Ishikawa (cell line): ENCODE measurements around the gene PEA15.

Experiments
- CEBPB ChIP-seq: IDR thresholded peaks from 2 replicates; pipeline ENCODE4 v1.6.1; 2012
- CREB1 ChIP-seq: IDR thresholded peaks from 2 replicates; pipeline ENCODE4 v1.6.1; 2012; ENCODE audit warnings: low read depth
- EGR1 ChIP-seq: IDR thresholded peaks from 2 replicates; pipeline ENCODE4 v1.6.1; 2012
- EP300 ChIP-seq: IDR thresholded peaks from 2 replicates; pipeline ENCODE4 v1.6.1; 2012; ENCODE audit warnings: borderline replicate concordance
- FOXM1 ChIP-seq: IDR thresholded peaks from 2 replicates; pipeline ENCODE4 v1.6.1; 2012; ENCODE audit warnings: low read depth, borderline replicate concordance
- MAX ChIP-seq: IDR thresholded peaks from 2 replicates; pipeline ENCODE4 v1.6.1; 2012
- NFIC ChIP-seq: IDR thresholded peaks from 2 replicates; pipeline ENCODE4 v1.6.1; 2012
- RAD21 ChIP-seq: IDR thresholded peaks from 2 replicates; pipeline ENCODE4 v1.6.1; 2012; ENCODE audit warnings: low read depth
- TAF1 ChIP-seq: IDR thresholded peaks from 2 replicates; pipeline ENCODE4 v1.6.1; 2012; ENCODE audit warnings: low read depth, mild to moderate bottlenecking
- TCF12 ChIP-seq: IDR thresholded peaks from 2 replicates; pipeline ENCODE4 v1.6.1; 2012; ENCODE audit warnings: low read depth
- TEAD4 ChIP-seq: IDR thresholded peaks from 2 replicates; pipeline ENCODE4 v1.6.1; 2012
- YY1 ChIP-seq: IDR thresholded peaks from 2 replicates; pipeline ENCODE4 v1.6.1; 2012; ENCODE audit warnings: low read depth
- ZBTB7A ChIP-seq: IDR thresholded peaks from 2 replicates; pipeline ENCODE4 v1.6.1; 2012; ENCODE audit warnings: low read depth
- TF ChIP-seq, protein P1 (sequence below): IDR thresholded peaks from 2 replicates; pipeline ENCODE4 v1.6.1; 2012; ENCODE audit warnings: low read depth, mild to moderate bottlenecking
- TF ChIP-seq, protein P2 (sequence below): IDR thresholded peaks from 2 replicates; pipeline ENCODE4 v1.6.1; 2012

Gene PEA15

GRCh38 chr1:160168609-160169369 lies 36.4 kb upstream of the PEA15 start:
- TF ChIP-seq CREB1: no peak
- TF ChIP-seq, protein P1, sequence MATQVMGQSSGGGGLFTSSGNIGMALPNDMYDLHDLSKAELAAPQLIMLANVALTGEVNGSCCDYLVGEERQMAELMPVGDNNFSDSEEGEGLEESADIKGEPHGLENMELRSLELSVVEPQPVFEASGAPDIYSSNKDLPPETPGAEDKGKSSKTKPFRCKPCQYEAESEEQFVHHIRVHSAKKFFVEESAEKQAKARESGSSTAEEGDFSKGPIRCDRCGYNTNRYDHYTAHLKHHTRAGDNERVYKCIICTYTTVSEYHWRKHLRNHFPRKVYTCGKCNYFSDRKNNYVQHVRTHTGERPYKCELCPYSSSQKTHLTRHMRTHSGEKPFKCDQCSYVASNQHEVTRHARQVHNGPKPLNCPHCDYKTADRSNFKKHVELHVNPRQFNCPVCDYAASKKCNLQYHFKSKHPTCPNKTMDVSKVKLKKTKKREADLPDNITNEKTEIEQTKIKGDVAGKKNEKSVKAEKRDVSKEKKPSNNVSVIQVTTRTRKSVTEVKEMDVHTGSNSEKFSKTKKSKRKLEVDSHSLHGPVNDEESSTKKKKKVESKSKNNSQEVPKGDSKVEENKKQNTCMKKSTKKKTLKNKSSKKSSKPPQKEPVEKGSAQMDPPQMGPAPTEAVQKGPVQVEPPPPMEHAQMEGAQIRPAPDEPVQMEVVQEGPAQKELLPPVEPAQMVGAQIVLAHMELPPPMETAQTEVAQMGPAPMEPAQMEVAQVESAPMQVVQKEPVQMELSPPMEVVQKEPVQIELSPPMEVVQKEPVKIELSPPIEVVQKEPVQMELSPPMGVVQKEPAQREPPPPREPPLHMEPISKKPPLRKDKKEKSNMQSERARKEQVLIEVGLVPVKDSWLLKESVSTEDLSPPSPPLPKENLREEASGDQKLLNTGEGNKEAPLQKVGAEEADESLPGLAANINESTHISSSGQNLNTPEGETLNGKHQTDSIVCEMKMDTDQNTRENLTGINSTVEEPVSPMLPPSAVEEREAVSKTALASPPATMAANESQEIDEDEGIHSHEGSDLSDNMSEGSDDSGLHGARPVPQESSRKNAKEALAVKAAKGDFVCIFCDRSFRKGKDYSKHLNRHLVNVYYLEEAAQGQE: no peak
- TF ChIP-seq TAF1: no peak
- peak; percentile 31 for TF ChIP-seq RAD21

GRCh38 chr1:160169553-160170399 lies 35.4 kb upstream of the PEA15 start:
- TF ChIP-seq ZBTB7A (no peak), EP300 (peak; percentile 99), TEAD4 (peak; percentile 92), CREB1 (no peak), RAD21 (peak; percentile 32), TCF12 (peak; percentile 99), CEBPB (peak; percentile 71; the same call in 1 of the 2 replicates), TAF1 (no peak), NFIC (peak; percentile 92), EGR1 (peak; percentile 52; the same call in 1 of the 2 replicates), YY1 (peak; percentile 60; the same call in 1 of the 2 replicates), FOXM1 (peak; percentile 97), MAX (peak; percentile 87)
- TF ChIP-seq, protein P1: peak; percentile 19; the same call in 1 of the 2 replicates
- TF ChIP-seq, protein P2, sequence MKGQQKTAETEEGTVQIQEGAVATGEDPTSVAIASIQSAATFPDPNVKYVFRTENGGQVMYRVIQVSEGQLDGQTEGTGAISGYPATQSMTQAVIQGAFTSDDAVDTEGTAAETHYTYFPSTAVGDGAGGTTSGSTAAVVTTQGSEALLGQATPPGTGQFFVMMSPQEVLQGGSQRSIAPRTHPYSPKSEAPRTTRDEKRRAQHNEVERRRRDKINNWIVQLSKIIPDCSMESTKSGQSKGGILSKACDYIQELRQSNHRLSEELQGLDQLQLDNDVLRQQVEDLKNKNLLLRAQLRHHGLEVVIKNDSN: peak; percentile 41

DNA sequence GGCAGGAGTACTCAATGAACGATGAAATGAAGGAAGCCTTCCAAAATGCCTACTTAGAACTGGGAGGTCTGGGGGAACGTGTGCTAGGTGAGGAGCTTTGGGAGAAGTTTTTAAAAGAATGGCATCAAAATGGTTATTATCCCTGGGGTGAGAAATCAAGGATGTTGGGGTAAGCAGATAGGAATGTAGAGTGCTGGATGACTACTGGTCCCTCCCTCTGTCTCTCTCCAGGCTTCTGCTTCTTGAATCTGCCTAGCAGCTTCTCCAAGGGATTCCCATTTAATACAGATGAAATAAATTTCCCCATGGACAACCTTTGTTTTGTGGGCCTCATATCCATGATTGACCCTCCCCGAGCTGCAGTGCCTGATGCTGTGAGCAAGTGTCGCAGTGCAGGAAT lies 33.8 kb upstream of the PEA15 start:
- TF ChIP-seq TAF1 (no peak), FOXM1 (no peak), EGR1 (no peak), EP300 (no peak), RAD21 (no peak), CREB1 (no peak), YY1 (no peak), ZBTB7A (no peak), MAX (no peak), NFIC (no peak), TCF12 (no peak), TEAD4 (no peak), CEBPB (no peak)
- TF ChIP-seq, protein P1: no peak
- TF ChIP-seq, protein P2: no peak

- no peak for TF ChIP-seq YY1
- TF ChIP-seq TEAD4: no peak
- TF ChIP-seq TCF12: no peak
- no peak for TF ChIP-seq FOXM1
- TF ChIP-seq, protein P2: no peak
- TF ChIP-seq TAF1: no peak
These were observed 33.2 kb upstream of the PEA15 start for GRCh38 chr1:160171980-160172379.
